Liver (tissue), 9 donors: ENCODE measurements around the gene MAP1LC3B2. TPM values are rescaled to one million over a fixed set of nuclear protein-coding genes. Genes with fewer than 3 reads are reported as not detected.

Experiments
- DNase-seq: peaks from one replicate; pipeline ENCODE4 v3.0.0-alpha.2; 2017; ENCODE audit warnings: low spot score
- H3K27ac ChIP-seq, 2 donors: one replicate each; pipeline ENCODE4 v1.7.0; 2013; ENCODE audit warnings: inconsistent platforms in 2 of 2, low read length in 2 of 2, control low read depth in 1 of 2, low read depth in 1 of 2, mild to moderate bottlenecking in 1 of 2
- H3K27me3 ChIP-seq, 4 donors: one replicate each; pipeline versions ENCODE4 v1.6.1 to v1.7.0; 2013; ENCODE audit warnings: low read length in 3 of 4, inconsistent platforms in 1 of 4, mild to moderate bottlenecking in 1 of 4, moderate library complexity in 1 of 4; ENCODE audit not compliant: control insufficient read depth in 4 of 4, insufficient read depth in 4 of 4
- H3K36me3 ChIP-seq, 4 donors: one replicate each; pipeline versions ENCODE4 v1.6.1 to v1.7.0; 2013; ENCODE audit warnings: low read length in 3 of 4, mild to moderate bottlenecking in 3 of 4, low read depth in 1 of 4, moderate library complexity in 1 of 4; ENCODE audit not compliant: control insufficient read depth in 4 of 4, insufficient read depth in 3 of 4
- H3K4me1 ChIP-seq, 4 donors: one replicate each; pipeline versions ENCODE4 v1.6.1 to v1.7.0; 2013; ENCODE audit warnings: low read length in 3 of 4, mild to moderate bottlenecking in 3 of 4, moderate library complexity in 1 of 4; ENCODE audit not compliant: control insufficient read depth in 4 of 4, insufficient read depth in 4 of 4
- H3K4me3 ChIP-seq, 3 donors: one replicate each; pipeline versions ENCODE4 v1.6.1 to v1.7.0; 2013; ENCODE audit warnings: low read length in 3 of 3, control low read depth in 1 of 3, low read depth in 1 of 3, mild to moderate bottlenecking in 1 of 3
- H3K9ac ChIP-seq, 2 donors: one replicate each; pipeline ENCODE4 v1.7.0; 2013; ENCODE audit warnings: low read length in 2 of 2, mild to moderate bottlenecking in 2 of 2, moderate library complexity in 2 of 2, control low read depth in 1 of 2, low read depth in 1 of 2
- H3K9me3 ChIP-seq, 4 donors: one replicate each; pipeline versions ENCODE4 v1.6.1 to v1.7.0; 2013; ENCODE audit warnings: low read length in 3 of 4; ENCODE audit not compliant: control insufficient read depth in 4 of 4
- ATF3 ChIP-seq: IDR thresholded peaks from 2 replicates; pipeline ENCODE4 v1.6.1; 2016; ENCODE audit warnings: antibody characterized with exemption
- CTCF ChIP-seq: fragments of 150-350 bp; IDR thresholded peaks from 2 replicates; pipeline ENCODE4 v1.5.1; 2017; ENCODE audit warnings: improper control_type of control experiment, low read depth, low read length; ENCODE audit not compliant: missing input control
- EGR1 ChIP-seq, 2 donors: IDR thresholded peaks; 2 replicates each; pipeline ENCODE4 v1.6.1; 2016 to 2018; ENCODE audit warnings: antibody characterized with exemption in 2 of 2, low read depth in 2 of 2
- FOXA1 ChIP-seq: IDR thresholded peaks from 2 replicates; pipeline ENCODE4 v1.6.1; 2016; ENCODE audit warnings: antibody characterized with exemption
- FOXA2 ChIP-seq: IDR thresholded peaks from 2 replicates; pipeline ENCODE4 v1.6.1; 2016; ENCODE audit warnings: antibody characterized with exemption
- GABPA ChIP-seq, 2 donors: IDR thresholded peaks in 1 of 2; conservative IDR thresholded peaks in 1 of 2; 2 replicates each; pipeline ENCODE4 v1.6.1; 2016; ENCODE audit warnings: antibody characterized with exemption in 2 of 2, mild to moderate bottlenecking in 1 of 2, moderate library complexity in 1 of 2
- HNF4A ChIP-seq, 2 donors: conservative IDR thresholded peaks; 2 replicates each; pipeline ENCODE4 v1.6.1; 2016; ENCODE audit warnings: antibody characterized with exemption in 2 of 2, mild to moderate bottlenecking in 2 of 2
- JUND ChIP-seq, 2 donors: IDR thresholded peaks; 2 replicates each; pipeline ENCODE4 v1.6.1; 2016; ENCODE audit warnings: antibody characterized with exemption in 2 of 2
- NR2F2 ChIP-seq: IDR thresholded peaks from 2 replicates; pipeline ENCODE4 v1.6.1; 2016; ENCODE audit warnings: antibody characterized with exemption
- RAD21 ChIP-seq, 2 donors: IDR thresholded peaks; 2 replicates each; pipeline ENCODE4 v1.6.1; 2016; ENCODE audit warnings: antibody characterized with exemption in 2 of 2, mild to moderate bottlenecking in 2 of 2
- RXRA ChIP-seq, 2 donors: IDR thresholded peaks; 2 replicates each; pipeline ENCODE4 v1.6.1; 2017 to 2018; ENCODE audit warnings: antibody characterized with exemption in 2 of 2, mild to moderate bottlenecking in 1 of 2
- SP1 ChIP-seq: IDR thresholded peaks from 2 replicates; pipeline ENCODE4 v1.6.1; 2018; ENCODE audit warnings: antibody characterized with exemption, mild to moderate bottlenecking
- TAF1 ChIP-seq: conservative IDR thresholded peaks from 2 replicates; pipeline ENCODE4 v1.6.1; 2016; ENCODE audit warnings: antibody characterized with exemption, mild to moderate bottlenecking
- YY1 ChIP-seq: IDR thresholded peaks from 2 replicates; pipeline ENCODE4 v1.6.1; 2016; ENCODE audit warnings: antibody characterized with exemption, mild to moderate bottlenecking
- ZBTB33 ChIP-seq: IDR thresholded peaks from 2 replicates; pipeline ENCODE4 v1.6.1; 2016; ENCODE audit warnings: antibody characterized with exemption
- WGBS: extraction: QIAGEN DNeasy Blood & Tissue Kit; methylation state at CpG from one replicate; pipeline ENCODE4 v1.1.7; 2013; 5-methylcytosine and 5-hydroxymethylcytosine counted together
- polyA plus RNA-seq, 2 donors: library from polyadenylated mRNA; stranded (reverse) in 1 of 2; unstranded in 1 of 2; fragments of 200-250 nt in 1 of 2; fragments of >200 nt in 1 of 2; fragmentation: Nextera tagmentation in 1 of 2; extraction: Ambion mirVana in 1 of 2; gene quantifications; one replicate each; pipeline versions ENCODE4 v1.2.1 to v1.2.3, GENCODE V29; 2013 to 2015
- total RNA-seq, 2 donors: library from RNA; depleted of rRNA; stranded (reverse); fragments of >200 nt; gene quantifications; one replicate each; pipeline ENCODE4 v1.2.3, GENCODE V29; 2014
- TF ChIP-seq, protein P1 (sequence below): IDR thresholded peaks from 2 replicates; pipeline ENCODE4 v1.6.1; 2016; ENCODE audit warnings: antibody characterized with exemption, mild to moderate bottlenecking
- TF ChIP-seq, protein P2 (sequence below): IDR thresholded peaks from 2 replicates; pipeline ENCODE4 v1.6.1; 2016; ENCODE audit warnings: antibody characterized with exemption
- donor health status: healthy.
- donor health status: healthy.
- donor health status: healthy.
- donor health status: healthy.
- donor health status: healthy.

MAP1LC3B2 gene
- total and polyA plus RNA-seq, 4 donors, result 1.3 to 7.7 TPM; not detected in 2

- Histone ChIP-seq H3K4me3 (no peak overlapping the region), H3K4me1 (no peaks in the 10 kb centered on the region), H3K27ac (no peak overlapping the region), H3K27me3 (no peaks in the 10 kb centered on the region), H3K9ac (no peak overlapping the region), H3K9me3 (peaks cover 0 to 1% (median 0%) of the 10 kb centered on the region in 4 donors), H3K36me3 (no peaks in the 10 kb centered on the region)
- WGBS, result 86% methylated on average over 2 of the region's 2 CpGs
- TF ChIP-seq TAF1 (no peak), FOXA1 (no peak), FOXA2 (no peak), RXRA (IDR thresholded peaks at IDR 0.05) (no peak), HNF4A (conservative IDR thresholded peaks at IDR 0.05) (no peak), NR2F2 (no peak), RAD21 (IDR thresholded peaks at IDR 0.05) (no peak), JUND (IDR thresholded peaks at IDR 0.05) (no peak), ATF3 (no peak), SP1 (no peak), ZBTB33 (no peak), EGR1 (IDR thresholded peaks at IDR 0.05; ENCODE audit: low read depth in 2 of 2) (no peak), CTCF (no peak), GABPA (IDR thresholded peaks at IDR 0.05 in 1 of 2, conservative IDR thresholded peaks at IDR 0.05 in 1 of 2) (no peak)
- TF ChIP-seq, protein P1, sequence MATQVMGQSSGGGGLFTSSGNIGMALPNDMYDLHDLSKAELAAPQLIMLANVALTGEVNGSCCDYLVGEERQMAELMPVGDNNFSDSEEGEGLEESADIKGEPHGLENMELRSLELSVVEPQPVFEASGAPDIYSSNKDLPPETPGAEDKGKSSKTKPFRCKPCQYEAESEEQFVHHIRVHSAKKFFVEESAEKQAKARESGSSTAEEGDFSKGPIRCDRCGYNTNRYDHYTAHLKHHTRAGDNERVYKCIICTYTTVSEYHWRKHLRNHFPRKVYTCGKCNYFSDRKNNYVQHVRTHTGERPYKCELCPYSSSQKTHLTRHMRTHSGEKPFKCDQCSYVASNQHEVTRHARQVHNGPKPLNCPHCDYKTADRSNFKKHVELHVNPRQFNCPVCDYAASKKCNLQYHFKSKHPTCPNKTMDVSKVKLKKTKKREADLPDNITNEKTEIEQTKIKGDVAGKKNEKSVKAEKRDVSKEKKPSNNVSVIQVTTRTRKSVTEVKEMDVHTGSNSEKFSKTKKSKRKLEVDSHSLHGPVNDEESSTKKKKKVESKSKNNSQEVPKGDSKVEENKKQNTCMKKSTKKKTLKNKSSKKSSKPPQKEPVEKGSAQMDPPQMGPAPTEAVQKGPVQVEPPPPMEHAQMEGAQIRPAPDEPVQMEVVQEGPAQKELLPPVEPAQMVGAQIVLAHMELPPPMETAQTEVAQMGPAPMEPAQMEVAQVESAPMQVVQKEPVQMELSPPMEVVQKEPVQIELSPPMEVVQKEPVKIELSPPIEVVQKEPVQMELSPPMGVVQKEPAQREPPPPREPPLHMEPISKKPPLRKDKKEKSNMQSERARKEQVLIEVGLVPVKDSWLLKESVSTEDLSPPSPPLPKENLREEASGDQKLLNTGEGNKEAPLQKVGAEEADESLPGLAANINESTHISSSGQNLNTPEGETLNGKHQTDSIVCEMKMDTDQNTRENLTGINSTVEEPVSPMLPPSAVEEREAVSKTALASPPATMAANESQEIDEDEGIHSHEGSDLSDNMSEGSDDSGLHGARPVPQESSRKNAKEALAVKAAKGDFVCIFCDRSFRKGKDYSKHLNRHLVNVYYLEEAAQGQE, result no peak
- TF ChIP-seq, protein P2, sequence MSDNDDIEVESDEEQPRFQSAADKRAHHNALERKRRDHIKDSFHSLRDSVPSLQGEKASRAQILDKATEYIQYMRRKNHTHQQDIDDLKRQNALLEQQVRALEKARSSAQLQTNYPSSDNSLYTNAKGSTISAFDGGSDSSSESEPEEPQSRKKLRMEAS, result no peak
- no peak for DNase-seq
Observed at GRCh38 chr12:116565963-116566362, 6.8 kb downstream of the MAP1LC3B2 start.

DNA sequence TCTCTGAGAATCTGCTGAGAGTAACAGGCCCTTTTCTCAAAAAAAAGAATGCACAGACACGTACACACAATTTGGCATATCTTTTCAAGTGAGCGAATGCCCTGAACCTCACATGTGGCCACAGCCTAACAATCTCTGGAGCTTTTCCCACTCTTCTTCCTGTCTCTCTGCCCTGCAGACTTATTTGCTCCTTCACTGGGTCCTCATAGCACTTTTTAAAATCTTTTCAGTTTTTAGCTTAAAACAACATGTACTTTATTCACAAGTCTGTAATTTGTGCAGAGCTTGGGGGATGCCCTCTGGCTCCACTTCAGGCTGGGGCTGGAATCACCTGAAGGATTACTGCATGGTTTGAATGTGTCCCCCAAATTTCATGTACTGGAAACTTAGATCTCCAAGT, 9.0 kb downstream of the MAP1LC3B2 start:
- H3K9me3 ChIP-seq, result peaks cover 0 to 1% (median 0%) of the 10 kb centered on the region in 4 donors
- DNase-seq, result no peak
- H3K9ac ChIP-seq, result no peak overlapping the region
- WGBS, result 91% methylated on average over 2 of the region's 2 CpGs
- H3K4me1 ChIP-seq, result no peaks in the 10 kb centered on the region
- no peaks in the 10 kb centered on the region for H3K36me3 ChIP-seq
- no peak for TF ChIP-seq CTCF
- no peak for TF ChIP-seq EGR1 (IDR thresholded peaks at IDR 0.05; ENCODE audit: low read depth in 2 of 2)
- no peak for TF ChIP-seq ATF3
- TF ChIP-seq RAD21 (IDR thresholded peaks at IDR 0.05), result no peak
- no peak for TF ChIP-seq TAF1
- no peak for TF ChIP-seq GABPA (IDR thresholded peaks at IDR 0.05 in 1 of 2, conservative IDR thresholded peaks at IDR 0.05 in 1 of 2)
- no peak for TF ChIP-seq YY1
- TF ChIP-seq ZBTB33, result no peak
- no peak for TF ChIP-seq FOXA1
- no peak overlapping the region for H3K4me3 ChIP-seq
- H3K27me3 ChIP-seq, result no peaks in the 10 kb centered on the region
- no peak overlapping the region for H3K27ac ChIP-seq
